DMS153 (cell line): Measurements from ENCODE around the gene CDKN2AIPNL.
A peak's percentile ranks its signal among the peaks of the same experiment; 100 is the strongest.
"Not testable (repeated sequence)": the region's sequence is repeated elsewhere in the genome, so short reads cannot be mapped to it uniquely, and the experiment has no call there.

Experiments used
- DNase-seq: peaks from one replicate; lab custom pipeline; 2025; lab: John Stamatoyannopoulos, UW

Gene CDKN2AIPNL

DNA sequence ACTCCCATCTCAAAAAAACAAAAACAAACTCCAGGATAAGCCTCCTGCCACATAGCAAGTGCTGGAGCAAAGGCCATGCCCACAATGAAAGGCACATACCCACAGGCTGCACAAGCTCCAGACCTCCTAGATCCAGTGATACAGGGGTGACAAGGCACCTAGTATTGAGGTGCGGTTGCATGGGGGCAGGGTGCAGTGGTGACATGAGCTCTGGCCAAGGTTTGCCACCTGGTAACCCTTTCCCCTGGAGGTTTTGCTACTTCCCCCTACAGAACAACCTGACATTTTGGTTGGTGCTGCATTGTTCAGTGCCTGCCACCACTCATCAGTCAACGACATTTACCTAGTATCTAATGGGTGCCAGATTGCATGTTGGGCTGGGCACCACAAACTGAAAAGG lies 14.5 kb downstream of the CDKN2AIPNL start:
- no peak for DNase-seq

DNA sequence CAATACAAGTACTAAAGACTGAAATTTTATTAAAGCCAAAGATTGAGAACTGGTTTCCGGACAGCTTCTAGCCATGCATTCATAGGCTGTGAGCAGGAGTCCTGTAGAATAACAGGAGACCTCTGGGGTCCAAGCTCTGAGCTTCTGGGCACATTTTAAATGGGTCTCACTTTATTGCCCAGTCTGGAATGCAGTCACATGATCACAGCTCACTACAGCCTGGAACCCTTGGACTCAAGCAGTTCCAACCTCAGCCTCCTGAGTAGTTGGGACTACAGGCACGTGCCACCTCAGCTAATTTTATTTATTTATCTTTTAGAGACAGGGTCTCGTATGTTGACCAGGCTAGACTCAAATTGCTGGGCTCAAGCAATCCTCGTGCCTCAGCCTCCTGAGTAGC lies 15.4 kb downstream of the CDKN2AIPNL start:
- no peak for DNase-seq

DNA sequence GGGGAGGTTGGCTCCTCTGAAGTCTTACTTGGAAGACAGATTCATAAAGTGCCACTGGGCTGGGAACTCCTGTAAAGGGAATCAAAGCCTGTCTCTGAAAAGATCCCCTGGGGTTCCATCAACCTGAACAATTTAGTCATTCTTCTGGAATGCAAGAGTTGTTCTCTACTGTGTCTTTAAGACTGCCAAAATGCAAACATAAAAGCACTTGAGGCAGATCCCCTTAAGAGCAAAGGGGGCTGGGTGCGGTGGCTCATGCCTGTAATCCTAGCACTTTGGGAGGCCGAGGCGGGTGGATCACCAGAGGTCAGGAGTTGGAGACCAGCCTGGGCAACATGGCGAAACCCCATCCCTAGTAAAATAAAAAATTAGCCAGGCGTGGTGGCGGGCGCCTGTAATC lies 16.7 kb downstream of the CDKN2AIPNL start:
- DNase-seq, result no peak

DNA sequence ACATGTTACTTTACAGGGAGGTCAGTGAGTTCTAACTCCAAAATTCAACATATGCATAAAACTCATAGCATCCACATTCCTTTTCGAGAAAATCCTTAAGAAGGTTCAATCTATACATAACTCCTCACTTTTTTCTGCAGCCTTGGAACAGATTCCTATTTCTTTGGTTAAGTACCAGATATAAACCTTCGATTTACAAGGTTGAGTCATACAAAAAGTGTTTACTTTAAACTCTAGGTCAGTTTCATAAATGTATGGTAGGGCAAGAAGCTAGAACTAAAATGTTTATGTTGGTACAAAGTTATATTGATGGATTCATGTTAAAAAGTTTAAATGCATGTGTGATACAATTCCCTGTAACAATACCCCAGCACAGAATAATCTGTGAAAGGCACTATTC lies 19.4 kb downstream of the CDKN2AIPNL start:
- no peak for DNase-seq

DNA sequence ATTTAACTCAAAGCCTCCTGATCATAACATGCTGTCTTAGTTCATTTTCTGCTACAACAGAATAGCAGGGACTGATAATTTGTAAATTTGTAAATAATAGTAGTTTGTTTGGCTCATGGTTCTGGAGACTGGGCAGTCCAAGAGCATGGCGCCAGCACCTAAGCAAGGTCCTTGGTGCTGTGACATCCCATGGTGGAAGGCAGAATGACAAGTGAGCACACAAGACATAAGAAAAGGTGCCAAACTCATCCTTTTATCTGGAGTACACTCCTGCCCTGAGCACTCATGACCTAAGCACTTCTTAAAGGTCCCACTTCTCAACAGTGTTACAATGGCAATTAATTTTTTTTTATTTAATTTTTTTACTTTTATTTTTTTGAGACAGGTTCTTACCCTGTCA lies 24.2 kb downstream of the CDKN2AIPNL start:
- no peak for DNase-seq

DNA sequence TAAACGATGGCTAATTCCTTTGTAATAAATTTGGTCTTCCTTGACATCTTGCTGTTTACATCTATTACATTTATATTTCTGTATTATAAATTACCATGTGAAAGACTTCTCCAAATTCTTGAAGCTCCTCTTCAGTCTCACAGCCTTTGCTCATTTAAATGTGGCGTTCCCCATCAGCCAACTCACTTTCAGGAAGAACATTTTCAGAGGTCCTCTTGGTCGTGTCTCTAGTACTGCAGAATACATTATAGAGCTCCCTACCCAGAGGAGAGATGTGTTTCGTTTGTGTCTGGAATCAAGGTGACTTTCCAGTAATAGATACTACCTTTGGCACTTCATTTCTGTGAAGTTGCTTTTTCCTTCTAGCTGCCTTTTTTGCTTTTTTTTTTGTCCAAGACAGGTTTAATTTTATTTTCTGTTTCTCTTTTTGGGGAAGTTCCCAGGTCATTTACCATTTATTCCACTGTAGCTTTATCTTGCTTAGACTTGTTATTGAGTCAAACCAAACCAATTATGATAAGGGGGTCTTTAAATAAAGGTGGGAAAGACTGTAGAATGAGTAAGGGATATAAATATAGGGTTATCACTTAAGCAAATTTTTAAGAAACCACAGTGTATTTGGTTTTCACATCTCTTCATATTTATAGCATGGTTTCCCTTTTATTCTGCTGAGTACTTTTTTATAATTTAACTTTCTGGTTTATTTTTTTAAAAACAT lies 27.5 kb downstream of the CDKN2AIPNL start:
- no peak for DNase-seq

DNA sequence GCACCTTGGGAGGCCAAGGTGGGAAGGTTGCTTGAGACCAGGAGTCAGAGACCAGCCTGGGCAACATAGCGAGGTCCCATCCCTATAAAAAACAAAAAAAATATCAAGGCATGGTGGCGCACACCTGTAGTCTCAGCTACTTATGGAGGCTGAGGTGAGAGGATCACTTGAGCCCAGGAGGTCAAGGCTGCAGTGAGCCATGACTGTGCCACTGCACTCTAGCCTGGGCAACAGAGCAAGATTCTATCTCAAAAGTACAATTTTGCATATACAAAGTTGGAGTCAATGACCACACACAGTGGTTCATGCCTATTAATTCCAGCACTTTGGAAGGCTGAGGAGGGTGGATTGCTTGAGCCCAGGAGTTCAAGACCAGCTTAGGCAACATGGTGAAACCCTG lies 29.5 kb downstream of the CDKN2AIPNL start:
- DNase-seq, result not testable (repeated sequence)

DNA sequence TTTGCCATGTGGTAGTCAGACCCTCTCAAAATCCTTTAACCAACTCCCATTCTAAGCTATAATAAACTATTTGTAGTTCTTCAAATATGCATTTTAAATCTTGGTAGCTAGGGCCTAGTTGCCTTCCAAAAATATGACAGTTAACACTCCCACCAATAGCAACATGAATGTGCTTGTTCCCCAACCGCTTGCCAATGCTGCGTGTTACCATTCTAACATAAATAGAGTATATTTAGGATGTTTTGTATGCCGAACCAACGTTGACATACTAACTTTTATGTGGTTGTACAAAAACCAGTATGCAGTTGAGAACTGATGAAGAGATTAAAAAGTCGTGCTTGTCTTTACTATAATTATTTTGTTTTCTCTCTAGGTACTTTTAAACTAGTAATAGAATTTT lies 31.3 kb downstream of the CDKN2AIPNL start:
- DNase-seq, result no peak

DNA sequence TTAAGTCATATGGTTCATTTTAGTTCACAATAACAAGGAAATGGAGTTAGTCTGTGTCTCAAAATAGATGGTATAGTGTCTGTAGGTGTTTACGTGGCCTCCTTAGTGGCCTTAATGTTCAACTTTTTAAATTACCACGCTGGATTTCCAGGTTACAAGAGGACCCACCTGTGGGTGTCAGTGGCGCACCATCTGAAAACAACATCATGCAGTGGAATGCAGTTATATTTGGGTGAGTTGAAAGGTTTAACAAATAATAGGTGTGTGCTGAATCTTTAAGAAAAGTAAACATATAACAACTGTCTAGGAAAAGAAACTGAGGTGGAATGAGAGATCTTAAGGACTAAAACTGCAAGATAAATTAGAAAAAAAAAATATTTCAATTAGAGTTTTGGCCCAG lies 37.4 kb downstream of the CDKN2AIPNL start:
- DNase-seq, result no peak

DNA sequence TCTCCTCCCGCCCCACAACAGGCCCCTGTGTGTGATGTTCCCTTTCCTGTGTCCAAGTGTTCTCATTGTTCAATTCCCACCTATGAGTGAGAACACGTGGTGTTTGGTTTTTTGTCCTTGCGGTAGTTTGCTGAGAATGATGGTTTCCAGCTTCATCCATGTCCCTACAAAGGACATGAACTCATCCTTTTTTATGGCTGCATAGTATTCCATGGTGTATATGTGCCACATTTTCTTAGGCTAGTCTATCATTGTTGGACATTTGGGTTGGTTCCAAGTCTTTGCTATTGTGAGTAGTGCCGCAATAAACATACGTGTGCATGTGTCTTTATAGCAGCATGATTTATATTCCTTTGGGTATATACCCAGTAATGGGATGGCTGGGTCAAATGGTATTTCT lies 38.0 kb downstream of the CDKN2AIPNL start:
- not testable (repeated sequence) for DNase-seq

DNA sequence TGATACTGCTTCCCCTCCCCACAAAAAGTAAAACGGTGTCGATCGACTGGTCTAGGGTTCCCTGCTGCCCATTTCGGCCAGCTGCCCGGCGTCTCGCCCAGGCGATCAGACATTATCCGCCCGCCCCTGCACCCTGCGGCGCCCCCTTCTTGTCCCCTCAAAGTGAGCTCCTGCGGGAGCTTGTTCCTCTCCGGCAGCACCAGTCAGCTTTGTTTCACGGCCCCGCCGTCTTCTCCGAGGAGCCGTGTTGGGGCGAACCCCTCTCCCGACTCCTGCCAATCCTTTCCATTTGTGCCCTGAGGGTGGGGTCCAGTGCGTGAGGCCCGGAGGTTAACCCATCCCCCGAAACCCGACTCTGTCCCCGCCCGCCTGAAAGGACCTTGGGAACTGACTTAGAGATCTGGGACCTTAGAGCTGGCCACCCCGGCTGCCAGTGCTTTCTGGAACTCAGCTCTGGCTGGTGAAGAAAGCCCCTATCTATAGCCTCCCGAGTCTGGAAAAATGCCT lies 39.8 kb downstream of the CDKN2AIPNL start:
- DNase-seq, result no peak

DNA sequence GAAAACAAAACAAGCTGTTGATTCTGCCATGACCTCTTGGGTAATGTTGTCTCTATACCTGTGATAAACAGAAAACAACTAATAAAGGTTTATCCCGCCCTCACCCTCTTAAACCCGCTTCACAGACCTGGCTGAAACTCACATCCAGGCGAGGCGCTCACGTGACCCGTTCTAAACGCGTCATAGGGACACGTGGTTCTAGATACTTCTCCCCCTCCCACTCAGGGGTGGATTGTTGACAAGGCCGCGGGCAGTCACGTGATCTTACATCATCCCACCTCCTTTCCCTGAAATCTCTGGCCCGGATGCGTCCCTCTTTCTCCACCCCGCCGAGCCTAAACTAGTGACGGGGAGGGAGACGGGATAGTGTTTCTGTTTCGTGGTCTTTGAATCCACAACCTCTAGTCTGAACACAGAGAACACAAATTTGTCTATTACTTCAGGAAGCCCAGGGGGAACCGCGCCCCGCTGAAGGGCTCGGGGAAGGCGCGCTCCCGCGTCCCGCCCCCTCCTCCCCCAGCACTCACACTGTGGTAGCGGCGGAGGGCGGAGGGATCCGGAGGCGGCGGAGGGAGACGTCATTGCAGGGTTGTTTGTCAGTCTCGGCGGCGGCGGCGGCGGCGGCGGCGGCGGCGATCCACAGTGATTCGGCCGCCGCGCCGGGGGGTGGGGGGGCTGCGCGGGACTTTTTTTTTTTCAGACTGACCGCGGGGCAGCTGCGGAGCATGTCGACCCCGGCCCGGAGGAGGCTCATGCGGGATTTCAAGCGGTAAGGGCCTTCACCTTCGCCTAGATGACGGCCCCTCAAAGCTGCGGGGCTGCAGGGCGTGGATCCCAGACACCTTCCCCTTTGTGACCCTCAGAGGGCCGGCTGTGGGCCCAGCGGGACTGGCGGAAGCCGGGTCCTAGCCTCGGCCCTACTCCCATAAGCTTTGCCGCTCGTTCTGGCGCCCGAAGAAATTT lies 40.5 kb downstream of the CDKN2AIPNL start, which contains the start of gene UBE2B:
Gene UBE2B, plus strand, starts transcription at position 699 of the 963 bp plus-strand sequence. Its CDS starts 27 bp downstream, at position 726.
- DNase-seq, result peak; percentile 88

DNA sequence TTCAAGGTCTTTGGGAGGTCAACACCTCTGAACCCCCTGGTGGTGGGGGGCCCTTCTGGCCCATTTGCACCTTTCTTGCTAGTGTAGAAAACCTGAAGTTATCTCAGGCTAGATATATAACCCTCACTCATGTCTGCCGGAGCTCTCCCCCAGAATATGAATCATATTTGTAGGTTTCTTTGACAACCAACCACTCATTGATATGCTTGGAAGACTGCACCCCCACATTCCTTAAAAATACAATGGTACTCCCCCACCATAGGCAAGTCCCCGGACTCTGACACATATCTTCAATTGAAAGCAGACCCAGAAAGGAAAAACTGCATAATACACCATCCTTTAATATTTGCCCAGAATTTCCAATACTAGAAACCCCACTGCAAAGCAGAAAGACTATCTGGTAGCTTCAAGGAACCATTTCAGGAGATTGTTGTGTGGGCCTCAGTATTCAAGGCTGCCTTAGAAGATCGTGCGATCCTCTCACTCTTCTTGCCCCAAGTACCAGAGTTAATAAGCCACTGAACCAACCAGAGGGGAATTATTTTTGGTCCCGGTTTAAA lies 41.3 kb downstream of the CDKN2AIPNL start:
- no peak for DNase-seq

DNA sequence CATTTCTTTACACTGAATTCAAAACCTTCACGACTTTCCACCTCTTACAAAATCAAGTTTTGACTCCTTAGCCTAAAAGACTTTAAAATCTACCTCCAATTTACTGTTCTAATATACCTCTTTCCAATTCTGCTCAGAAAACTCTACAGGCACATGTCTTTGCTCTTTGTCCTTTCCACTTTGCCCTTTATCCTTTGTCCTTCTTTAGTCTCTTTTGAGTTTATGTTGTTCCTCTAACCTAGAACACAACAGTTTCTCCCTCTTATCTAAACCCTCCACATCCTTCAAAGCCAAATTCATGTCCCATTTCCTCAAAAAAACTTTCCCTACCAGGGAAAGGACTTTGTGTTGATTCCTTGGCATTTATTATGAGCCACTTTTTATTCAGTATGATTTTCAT lies 46.1 kb downstream of the CDKN2AIPNL start:
- DNase-seq, result no peak

DNA sequence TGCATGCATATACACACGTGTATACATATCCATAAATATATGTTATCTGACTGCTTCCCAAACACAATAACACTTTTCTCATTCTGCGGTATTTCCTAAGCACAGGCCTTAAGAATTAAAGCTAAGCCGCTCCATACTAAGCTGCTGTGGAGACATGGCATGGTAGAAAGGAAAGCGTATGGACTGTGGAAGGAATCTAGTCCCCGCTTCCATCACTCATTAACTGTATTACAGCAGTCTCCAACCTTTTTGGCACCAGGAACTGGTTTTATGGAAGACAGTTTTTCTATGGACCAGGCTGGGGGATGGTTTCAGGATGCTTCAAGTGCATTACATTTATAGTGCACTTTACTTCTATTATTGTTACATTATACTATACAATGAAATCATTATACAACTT lies 56.0 kb downstream of the CDKN2AIPNL start:
- no peak for DNase-seq
